HG03469 (cell line): Measurements from ENCODE around the gene TMEM222.
"Not testable (repeated sequence)": the region's sequence is repeated elsewhere in the genome, so short reads cannot be mapped to it uniquely, and the experiment has no call there.

Experiments used
- ATAC-seq: cut with Tn5 transposase; IDR thresholded peaks from one replicate; pipeline ENCODE4 v1.9.1; 2021; ENCODE audit warnings: mild to moderate bottlenecking, moderate library complexity, moderate number of reproducible peaks; ENCODE audit not compliant: unreplicated experiment

The TMEM222 gene

GRCh38 chr1:27321813-27322568 lies at the start of gene TMEM222:
Gene TMEM222 (plus strand): TSS chr1:27322163. CDS start chr1:27322198, 35 bp downstream.
- ATAC-seq: peak; percentile 73

- no peak for ATAC-seq
Measured at GRCh38 chr1:27274204-27274603, 47.8 kb upstream of the TMEM222 start.

- ATAC-seq: no peak
Measured at GRCh38 chr1:27275696-27276095, 46.3 kb upstream of the TMEM222 start.

GRCh38 chr1:27284425-27285273 lies 37.3 kb upstream of the TMEM222 start:
- no peak for ATAC-seq

- no peak for ATAC-seq
Measured at GRCh38 chr1:27285274-27285660, 36.7 kb upstream of the TMEM222 start.

GRCh38 chr1:27285821-27286220 lies 36.1 kb upstream of the TMEM222 start:
- not testable (repeated sequence) for ATAC-seq

- ATAC-seq: not testable (repeated sequence)
Measured at GRCh38 chr1:27289125-27289524, 32.8 kb upstream of the TMEM222 start.

GRCh38 chr1:27290581-27290980 lies 31.4 kb upstream of the TMEM222 start:
- no peak for ATAC-seq

GRCh38 chr1:27292106-27292505 lies 29.9 kb upstream of the TMEM222 start:
- ATAC-seq: no peak

- no peak for ATAC-seq
Measured at GRCh38 chr1:27293915-27294314, 28.0 kb upstream of the TMEM222 start.

- no peak for ATAC-seq
Measured at GRCh38 chr1:27296773-27297291, 25.1 kb upstream of the TMEM222 start.

- no peak for ATAC-seq
Measured at GRCh38 chr1:27297903-27298302, 24.1 kb upstream of the TMEM222 start.

GRCh38 chr1:27298632-27299384 lies 23.2 kb upstream of the TMEM222 start:
- ATAC-seq: no peak

- ATAC-seq: no peak
Measured at GRCh38 chr1:27299385-27300271, 22.3 kb upstream of the TMEM222 start.

GRCh38 chr1:27300341-27301051 lies 21.5 kb upstream of the TMEM222 start:
- ATAC-seq: no peak

GRCh38 chr1:27301052-27301422 lies 20.9 kb upstream of the TMEM222 start:
- no peak for ATAC-seq

- ATAC-seq: no peak
Measured at GRCh38 chr1:27301582-27302199, 20.3 kb upstream of the TMEM222 start.

GRCh38 chr1:27302612-27303011 lies 19.4 kb upstream of the TMEM222 start:
- no peak for ATAC-seq

- no peak for ATAC-seq
Measured at GRCh38 chr1:27303509-27303908, 18.5 kb upstream of the TMEM222 start.
